Ovary (tissue), 3 donors: ENCODE results near the gene SMU1.

Source experiments
- EP300 ChIP-seq: sonication (generic); formaldehyde crosslinking; IDR thresholded peaks from one replicate; pipeline ENCODE4 v1.6.1; 2017; ENCODE audit warnings: antibody characterized with exemption
- POLR2A ChIP-seq: fragments of 450-650 bp; IDR thresholded peaks from one replicate; pipeline ENCODE4 v1.6.1; 2017; ENCODE audit warnings: antibody characterized with exemption, mild to moderate bottlenecking, moderate library complexity
- TF ChIP-seq, protein P1 (sequence below), 3 donors: fragments of 450-650 bp in 2 of 3; fragments of 200-600 bp in 1 of 3; IDR thresholded peaks; one replicate each; pipeline versions ENCODE4 v1.5.1 to v1.8.0; 2016 to 2022; ENCODE audit warnings: antibody characterized with exemption in 3 of 3, mild to moderate bottlenecking in 1 of 3
- donor health status: DM: no; HTN: no; CAD: no.

DNA sequence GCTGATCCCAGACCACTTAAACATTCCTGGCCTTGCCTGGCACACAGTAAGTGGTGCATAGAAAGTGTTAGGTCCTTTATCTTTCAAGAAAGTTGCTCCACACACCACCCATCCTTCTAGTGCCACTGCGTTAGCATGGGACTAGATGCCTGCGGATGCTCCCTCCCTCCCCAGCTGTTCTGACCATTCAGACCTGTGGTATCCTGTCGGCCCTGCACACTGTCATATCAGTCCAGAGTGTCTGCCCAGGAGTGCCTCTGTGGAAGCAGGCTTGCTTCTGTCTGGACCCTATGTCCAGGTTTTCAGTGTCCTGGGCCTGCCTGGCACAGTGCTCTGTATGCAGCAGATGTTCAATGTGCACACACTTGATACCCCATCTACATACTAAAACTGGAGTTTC is 38.3 kb upstream of the SMU1 start:
- TF ChIP-seq, protein P1, sequence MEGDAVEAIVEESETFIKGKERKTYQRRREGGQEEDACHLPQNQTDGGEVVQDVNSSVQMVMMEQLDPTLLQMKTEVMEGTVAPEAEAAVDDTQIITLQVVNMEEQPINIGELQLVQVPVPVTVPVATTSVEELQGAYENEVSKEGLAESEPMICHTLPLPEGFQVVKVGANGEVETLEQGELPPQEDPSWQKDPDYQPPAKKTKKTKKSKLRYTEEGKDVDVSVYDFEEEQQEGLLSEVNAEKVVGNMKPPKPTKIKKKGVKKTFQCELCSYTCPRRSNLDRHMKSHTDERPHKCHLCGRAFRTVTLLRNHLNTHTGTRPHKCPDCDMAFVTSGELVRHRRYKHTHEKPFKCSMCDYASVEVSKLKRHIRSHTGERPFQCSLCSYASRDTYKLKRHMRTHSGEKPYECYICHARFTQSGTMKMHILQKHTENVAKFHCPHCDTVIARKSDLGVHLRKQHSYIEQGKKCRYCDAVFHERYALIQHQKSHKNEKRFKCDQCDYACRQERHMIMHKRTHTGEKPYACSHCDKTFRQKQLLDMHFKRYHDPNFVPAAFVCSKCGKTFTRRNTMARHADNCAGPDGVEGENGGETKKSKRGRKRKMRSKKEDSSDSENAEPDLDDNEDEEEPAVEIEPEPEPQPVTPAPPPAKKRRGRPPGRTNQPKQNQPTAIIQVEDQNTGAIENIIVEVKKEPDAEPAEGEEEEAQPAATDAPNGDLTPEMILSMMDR (IDR thresholded peaks at IDR 0.05), result no peak
- TF ChIP-seq EP300 (no peak), POLR2A (no peak)
